ENCODE results near the gene FATE1.

DNA sequence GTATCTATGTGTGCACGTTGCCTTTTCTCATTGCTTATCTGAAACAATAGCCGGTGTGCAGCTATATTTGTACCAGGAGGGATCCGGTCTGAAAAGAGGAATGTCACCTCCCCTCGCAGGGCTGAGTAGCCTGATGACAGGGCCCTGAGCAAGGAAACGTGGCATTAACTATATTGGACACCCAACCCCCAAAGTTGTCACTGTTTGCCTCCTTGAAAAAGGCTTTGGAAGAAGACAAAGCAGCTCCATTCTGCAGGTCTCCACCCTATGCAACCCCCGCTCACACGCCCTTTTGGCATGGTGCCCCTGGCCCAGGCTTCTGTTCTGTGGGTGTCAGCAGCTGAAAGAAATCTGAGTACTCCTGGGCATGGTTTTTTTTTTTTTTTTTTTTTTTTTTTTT lies 12.3 kb upstream of the FATE1 start:
- TF ChIP-seq, protein P1, sequence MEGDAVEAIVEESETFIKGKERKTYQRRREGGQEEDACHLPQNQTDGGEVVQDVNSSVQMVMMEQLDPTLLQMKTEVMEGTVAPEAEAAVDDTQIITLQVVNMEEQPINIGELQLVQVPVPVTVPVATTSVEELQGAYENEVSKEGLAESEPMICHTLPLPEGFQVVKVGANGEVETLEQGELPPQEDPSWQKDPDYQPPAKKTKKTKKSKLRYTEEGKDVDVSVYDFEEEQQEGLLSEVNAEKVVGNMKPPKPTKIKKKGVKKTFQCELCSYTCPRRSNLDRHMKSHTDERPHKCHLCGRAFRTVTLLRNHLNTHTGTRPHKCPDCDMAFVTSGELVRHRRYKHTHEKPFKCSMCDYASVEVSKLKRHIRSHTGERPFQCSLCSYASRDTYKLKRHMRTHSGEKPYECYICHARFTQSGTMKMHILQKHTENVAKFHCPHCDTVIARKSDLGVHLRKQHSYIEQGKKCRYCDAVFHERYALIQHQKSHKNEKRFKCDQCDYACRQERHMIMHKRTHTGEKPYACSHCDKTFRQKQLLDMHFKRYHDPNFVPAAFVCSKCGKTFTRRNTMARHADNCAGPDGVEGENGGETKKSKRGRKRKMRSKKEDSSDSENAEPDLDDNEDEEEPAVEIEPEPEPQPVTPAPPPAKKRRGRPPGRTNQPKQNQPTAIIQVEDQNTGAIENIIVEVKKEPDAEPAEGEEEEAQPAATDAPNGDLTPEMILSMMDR (IDR thresholded peaks at IDR 0.05), result no peak
- TF ChIP-seq SIN3A (IDR thresholded peaks at IDR 0.05; ENCODE audit: borderline replicate concordance, insufficient read depth, low read depth, low read length), result no peak
- TF ChIP-seq TCF7L2 (IDR thresholded peaks at IDR 0.05; ENCODE audit: low read depth, low read length), result no peak
